Astrocyte (in vitro differentiated cells and primary cell): Measurements from ENCODE around the gene PDE3A. TPM values are rescaled to one million over a fixed set of nuclear protein-coding genes. Genes with fewer than 3 reads are reported as not detected.

Experiments used
- DNase-seq: peaks from one replicate; pipeline ENCODE4 v3.0.0-alpha.2; 2010; ENCODE audit warnings: low read depth
- FAIRE-seq: peaks from 2 replicates; lab custom pipeline; 2011; peaks lifted over from hg19 to GRCh38; lab: Jason Lieb, UNC
- H2AFZ ChIP-seq: 2 replicates; pipeline ENCODE4 v1.6.0; 2012; ENCODE audit warnings: low read depth, low read length, inconsistent platforms
- H3K27ac ChIP-seq: 2 replicates; pipeline ENCODE4 v1.5.1; 2011; ENCODE audit warnings: low read depth, low read length, inconsistent platforms
- H3K27me3 ChIP-seq: 2 replicates; pipeline ENCODE4 v1.6.0; 2011; ENCODE audit warnings: low read length, inconsistent platforms; ENCODE audit not compliant: insufficient read depth
- H3K36me3 ChIP-seq: 2 replicates; pipeline ENCODE4 v1.5.1; 2011; ENCODE audit warnings: low read length, inconsistent platforms; ENCODE audit not compliant: insufficient read depth
- H3K4me1 ChIP-seq: 2 replicates; pipeline ENCODE4 v1.5.1; 2011; ENCODE audit warnings: low read length, inconsistent platforms; ENCODE audit not compliant: insufficient read depth
- H3K4me2 ChIP-seq: 2 replicates; pipeline ENCODE4 v1.6.0; 2012; ENCODE audit warnings: low read length, inconsistent platforms
- H3K4me3 ChIP-seq: 2 replicates; pipeline ENCODE4 v1.5.1; 2011; ENCODE audit warnings: low read depth, mild to moderate bottlenecking, low read length, inconsistent platforms; ENCODE audit not compliant: insufficient read depth
- H3K79me2 ChIP-seq: 2 replicates; pipeline ENCODE4 v1.6.0; 2012; ENCODE audit warnings: mild to moderate bottlenecking, low read length, inconsistent platforms; ENCODE audit not compliant: insufficient read depth
- H3K9ac ChIP-seq: 2 replicates; pipeline ENCODE4 v1.6.0; 2012; ENCODE audit warnings: mild to moderate bottlenecking, low read length, inconsistent platforms
- H3K9me3 ChIP-seq: 2 replicates; pipeline ENCODE4 v1.5.1; 2012; ENCODE audit warnings: low read depth, mild to moderate bottlenecking, low read length, inconsistent platforms; ENCODE audit not compliant: insufficient read depth
- H4K20me1 ChIP-seq: 2 replicates; pipeline ENCODE4 v1.6.0; 2012; ENCODE audit warnings: low read length, inconsistent platforms; ENCODE audit not compliant: insufficient read depth
- H3K27ac Mint-ChIP-seq: one replicate; pipeline ENCODE4 v1.8.0; 2021; ENCODE audit warnings: mild to moderate bottlenecking, mixed read lengths; ENCODE audit not compliant: unreplicated experiment
- H3K27me3 Mint-ChIP-seq: one replicate; pipeline ENCODE4 v1.8.0; 2021; ENCODE audit warnings: low read depth, mixed read lengths; ENCODE audit not compliant: unreplicated experiment
- H3K36me3 Mint-ChIP-seq: one replicate; pipeline ENCODE4 v1.8.0; 2021; ENCODE audit warnings: low read depth, mixed read lengths; ENCODE audit not compliant: unreplicated experiment
- H3K4me1 Mint-ChIP-seq: one replicate; pipeline ENCODE4 v1.8.0; 2021; ENCODE audit warnings: low read depth, mixed read lengths; ENCODE audit not compliant: unreplicated experiment
- H3K4me3 Mint-ChIP-seq: one replicate; pipeline ENCODE4 v1.8.0; 2021; ENCODE audit warnings: mild to moderate bottlenecking, moderate library complexity, mixed read lengths; ENCODE audit not compliant: unreplicated experiment
- H3K9me3 Mint-ChIP-seq: one replicate; pipeline ENCODE4 v1.8.0; 2021; ENCODE audit warnings: mild to moderate bottlenecking, mixed read lengths; ENCODE audit not compliant: unreplicated experiment
- EZH2 ChIP-seq: IDR thresholded peaks from 2 replicates; pipeline ENCODE4 v1.6.1; 2012; ENCODE audit warnings: mild to moderate bottlenecking, low read length, inconsistent platforms; ENCODE audit not compliant: insufficient read depth
- total RNA-seq: library from RNA; stranded (reverse); gene quantifications from 2 replicates; pipeline ENCODE4 v1.2.1, GENCODE V29; 2021
- TF ChIP-seq, protein P1 (sequence below): IDR thresholded peaks from 2 replicates; pipeline ENCODE4 v1.5.1; 2011; ENCODE audit warnings: low read depth, mild to moderate bottlenecking, inconsistent platforms, low read length, moderate library complexity; ENCODE audit not compliant: insufficient read depth

The PDE3A gene
- total RNA-seq, 1 donor from 2014 or later: 1.7 TPM

DNA sequence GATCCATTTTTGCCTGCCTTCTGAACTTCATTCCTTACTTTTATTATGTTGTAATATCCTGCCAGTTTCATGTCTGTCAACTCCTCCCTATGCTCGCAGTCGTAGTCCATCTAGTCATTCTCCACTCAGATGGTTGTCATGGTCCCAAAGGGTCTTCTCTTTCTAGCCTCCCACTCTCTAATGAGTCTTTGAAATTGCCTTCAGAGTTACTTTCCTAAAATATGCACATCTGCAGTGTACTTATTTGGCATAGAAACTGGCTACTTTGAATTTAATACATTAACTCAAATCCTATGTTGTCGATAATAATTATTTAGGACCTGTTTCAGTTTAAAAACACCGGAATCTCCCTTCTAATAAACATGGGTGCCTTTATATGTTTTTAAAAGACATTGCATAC is 101.0 kb downstream of the PDE3A start:
- Histone ChIP-seq H3K4me2 (no peak overlapping the region), H3K4me3 (no peak overlapping the region), H3K36me3 (no peaks in the 10 kb centered on the region), H3K79me2 (no peaks in the 10 kb centered on the region), H3K4me1 (no peaks in the 10 kb centered on the region), H3K27me3 (no peaks in the 10 kb centered on the region), H2AFZ (no peak overlapping the region), H3K27ac (no peak overlapping the region), H3K9ac (no peak overlapping the region), H4K20me1 (no peaks in the 10 kb centered on the region), H3K9me3 (no peaks in the 10 kb centered on the region)
- Mint-ChIP-seq H3K9me3 (no peaks in the 10 kb centered on the region), H3K27me3 (no peaks in the 10 kb centered on the region), H3K36me3 (no peaks in the 10 kb centered on the region), H3K4me1 (peaks cover 3% of the 10 kb centered on the region), H3K27ac (no peak overlapping the region), H3K4me3 (no peak overlapping the region)
- FAIRE-seq (no peak), DNase-seq (no peak)
- TF ChIP-seq, protein P1, sequence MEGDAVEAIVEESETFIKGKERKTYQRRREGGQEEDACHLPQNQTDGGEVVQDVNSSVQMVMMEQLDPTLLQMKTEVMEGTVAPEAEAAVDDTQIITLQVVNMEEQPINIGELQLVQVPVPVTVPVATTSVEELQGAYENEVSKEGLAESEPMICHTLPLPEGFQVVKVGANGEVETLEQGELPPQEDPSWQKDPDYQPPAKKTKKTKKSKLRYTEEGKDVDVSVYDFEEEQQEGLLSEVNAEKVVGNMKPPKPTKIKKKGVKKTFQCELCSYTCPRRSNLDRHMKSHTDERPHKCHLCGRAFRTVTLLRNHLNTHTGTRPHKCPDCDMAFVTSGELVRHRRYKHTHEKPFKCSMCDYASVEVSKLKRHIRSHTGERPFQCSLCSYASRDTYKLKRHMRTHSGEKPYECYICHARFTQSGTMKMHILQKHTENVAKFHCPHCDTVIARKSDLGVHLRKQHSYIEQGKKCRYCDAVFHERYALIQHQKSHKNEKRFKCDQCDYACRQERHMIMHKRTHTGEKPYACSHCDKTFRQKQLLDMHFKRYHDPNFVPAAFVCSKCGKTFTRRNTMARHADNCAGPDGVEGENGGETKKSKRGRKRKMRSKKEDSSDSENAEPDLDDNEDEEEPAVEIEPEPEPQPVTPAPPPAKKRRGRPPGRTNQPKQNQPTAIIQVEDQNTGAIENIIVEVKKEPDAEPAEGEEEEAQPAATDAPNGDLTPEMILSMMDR: no peak
- TF ChIP-seq EZH2: no peak

DNA sequence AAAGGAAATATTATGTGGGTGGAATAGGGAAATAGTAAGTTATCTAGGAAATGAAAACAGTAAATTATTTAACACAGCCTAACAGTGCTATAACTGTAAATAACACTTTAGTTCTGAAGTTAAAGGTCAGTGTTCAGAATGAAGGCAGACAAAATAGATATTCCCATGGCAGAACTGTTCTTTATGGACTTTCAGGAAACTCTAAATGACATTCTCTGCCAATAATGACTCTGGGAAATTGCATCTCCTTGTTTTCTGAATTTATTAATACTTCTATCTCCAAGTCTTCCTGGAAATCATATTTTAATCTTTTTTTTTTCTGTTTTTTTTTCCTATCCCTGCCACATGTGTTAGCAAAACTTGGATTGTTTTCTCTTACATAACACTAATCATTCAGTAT is 101.4 kb downstream of the PDE3A start:
- H3K27me3 ChIP-seq: no peaks in the 10 kb centered on the region
- Mint-ChIP-seq H3K4me3 (no peak overlapping the region), H3K36me3 (no peaks in the 10 kb centered on the region), H3K27ac (no peak overlapping the region), H3K9me3 (no peaks in the 10 kb centered on the region), H3K27me3 (no peaks in the 10 kb centered on the region), H3K4me1 (peaks cover 3% of the 10 kb centered on the region)
- TF ChIP-seq, protein P1: no peak
- TF ChIP-seq EZH2: no peak
- H3K36me3 ChIP-seq: no peaks in the 10 kb centered on the region
- H3K27ac ChIP-seq: no peak overlapping the region
- no peaks in the 10 kb centered on the region for H3K4me1 ChIP-seq
- no peak overlapping the region for H2AFZ ChIP-seq
- FAIRE-seq: no peak
- H4K20me1 ChIP-seq: no peaks in the 10 kb centered on the region
- H3K9me3 ChIP-seq: no peaks in the 10 kb centered on the region
- no peak overlapping the region for H3K4me2 ChIP-seq
- no peak overlapping the region for H3K4me3 ChIP-seq
- H3K9ac ChIP-seq: no peak overlapping the region
- H3K79me2 ChIP-seq: no peaks in the 10 kb centered on the region
- no peak for DNase-seq

GRCh38 chr12:20472102-20472782 is 103.9 kb downstream of the PDE3A start:
- no peak overlapping the region for H3K4me3 Mint-ChIP-seq
- no peaks in the 10 kb centered on the region for H3K36me3 Mint-ChIP-seq
- TF ChIP-seq, protein P1: no peak
- no peak for TF ChIP-seq EZH2
- Histone ChIP-seq H3K27me3 (no peaks in the 10 kb centered on the region), H3K27ac (no peak overlapping the region), H2AFZ (no peak overlapping the region), H3K79me2 (no peaks in the 10 kb centered on the region), H3K9me3 (no peaks in the 10 kb centered on the region), H3K4me3 (no peak overlapping the region), H3K4me2 (no peak overlapping the region), H3K4me1 (peaks cover 5% of the 10 kb centered on the region), H4K20me1 (no peaks in the 10 kb centered on the region), H3K36me3 (no peaks in the 10 kb centered on the region), H3K9ac (no peak overlapping the region)
- FAIRE-seq (peak; percentile 32), DNase-seq (no peak)
- H3K4me1 Mint-ChIP-seq: peaks cover 3% of the 10 kb centered on the region
- no peak overlapping the region for H3K27ac Mint-ChIP-seq
- H3K27me3 Mint-ChIP-seq: no peaks in the 10 kb centered on the region
- H3K9me3 Mint-ChIP-seq: no peaks in the 10 kb centered on the region
